Effector memory CD4-positive, alpha-beta T cell (primary cell): ENCODE measurements around the gene GMFB.
"Not testable (repeated sequence)": the region's sequence is repeated elsewhere in the genome, so short reads cannot be mapped to it uniquely, and the experiment has no call there.

ENCODE experiments used
- DNase-seq, 3 donors: peaks; one replicate each; pipeline ENCODE4 v3.0.0-alpha.2; 2020
- H3K27ac ChIP-seq: 2 replicates; pipeline ENCODE4 v1.7.0; 2013; ENCODE audit warnings: mild to moderate bottlenecking, low read length, moderate library complexity; ENCODE audit not compliant: insufficient read depth, poor library complexity, severe bottlenecking
- H3K27me3 ChIP-seq: replicated peaks from 2 replicates; pipeline ENCODE4 v1.7.0; 2013; ENCODE audit warnings: mild to moderate bottlenecking, low read length; ENCODE audit not compliant: insufficient read depth, control insufficient read depth, poor library complexity, severe bottlenecking
- H3K36me3 ChIP-seq: 2 replicates; pipeline ENCODE4 v1.7.0; 2013; ENCODE audit warnings: mild to moderate bottlenecking, low read length, moderate library complexity; ENCODE audit not compliant: control insufficient read depth, insufficient read depth
- H3K4me1 ChIP-seq: 2 replicates; pipeline ENCODE4 v1.7.0; 2013; ENCODE audit warnings: low read length, mild to moderate bottlenecking; ENCODE audit not compliant: control insufficient read depth, insufficient read depth, poor library complexity, severe bottlenecking
- H3K4me3 ChIP-seq: 2 replicates; pipeline ENCODE4 v1.7.0; 2013; ENCODE audit warnings: low read length, low read depth, mild to moderate bottlenecking; ENCODE audit not compliant: insufficient read depth, poor library complexity, severe bottlenecking
- H3K9me3 ChIP-seq: 2 replicates; pipeline ENCODE4 v1.7.0; 2013; ENCODE audit warnings: mild to moderate bottlenecking, low read length, moderate library complexity; ENCODE audit not compliant: control insufficient read depth

Gene GMFB

DNA sequence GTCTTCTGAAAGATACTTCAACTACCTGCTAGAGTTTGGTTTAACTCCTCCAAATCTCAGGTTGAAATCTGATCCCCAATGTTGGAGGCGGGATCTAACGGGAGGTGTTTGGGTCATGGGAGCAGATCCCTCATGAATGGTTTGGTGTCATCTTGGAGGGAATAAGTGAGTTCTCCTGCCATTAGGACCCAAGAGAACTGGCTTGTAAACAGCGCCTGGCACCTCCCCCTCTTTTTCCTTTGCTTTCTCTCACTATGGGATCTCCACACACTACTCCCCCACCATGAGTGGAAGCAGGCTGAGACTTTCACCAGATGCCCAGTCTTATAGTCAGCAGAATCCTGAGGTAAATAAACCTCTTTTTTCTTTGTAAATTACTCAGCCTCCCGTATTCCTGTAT, 50.1 kb downstream of the GMFB start:
- no peak overlapping the region for H3K27ac ChIP-seq
- H3K4me1 ChIP-seq: peaks cover 9% of the 10 kb centered on the region
- no peaks in the 10 kb centered on the region for H3K9me3 ChIP-seq
- DNase-seq: no peak
- no peak overlapping the region for H3K4me3 ChIP-seq
- H3K27me3 ChIP-seq: no peaks in the 10 kb centered on the region
- H3K36me3 ChIP-seq: no peaks in the 10 kb centered on the region

DNA sequence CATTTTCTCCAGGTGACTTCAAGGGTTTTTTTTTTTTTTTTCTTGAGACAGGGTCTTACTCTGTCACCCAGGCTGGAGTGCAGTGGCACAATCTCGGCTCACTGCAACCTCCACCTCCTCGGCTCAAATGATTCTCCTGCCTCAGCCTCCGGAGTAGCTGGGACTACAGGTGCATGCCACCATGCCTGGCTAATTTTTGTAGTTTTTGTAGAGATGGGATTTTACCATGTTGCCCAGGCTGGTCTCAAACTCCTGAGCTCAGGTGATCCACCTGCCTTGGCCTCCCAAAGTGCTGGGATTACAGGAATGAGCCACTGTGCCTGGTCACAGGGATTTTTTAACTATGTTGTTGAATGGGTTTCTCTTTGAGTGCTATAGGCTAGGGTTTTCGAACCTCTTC, 50.8 kb downstream of the GMFB start:
- H3K36me3 ChIP-seq, H3K4me1 ChIP-seq: not testable (repeated sequence)

DNA sequence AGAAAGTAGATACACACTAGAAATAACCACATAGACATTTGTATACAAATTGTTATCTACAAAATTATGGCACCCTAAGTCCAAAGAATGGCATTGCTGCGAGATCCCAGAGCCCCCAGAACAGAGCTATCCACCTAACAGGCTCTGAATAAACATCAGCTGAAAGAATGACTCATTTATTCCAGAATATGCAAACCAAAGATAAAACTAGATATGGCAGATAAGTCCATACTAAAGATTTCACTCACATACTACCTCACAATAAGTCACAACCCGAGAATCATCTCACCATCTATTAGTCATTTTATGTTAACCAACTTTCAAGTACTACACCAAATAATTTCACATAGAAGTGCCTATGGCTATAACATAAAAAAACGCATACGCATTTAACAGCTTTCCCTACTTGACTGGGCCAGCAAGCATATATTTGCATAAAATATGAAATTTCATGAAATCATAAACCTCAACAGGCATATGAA, 53.2 kb downstream of the GMFB start:
- DNase-seq: no peak
- peaks cover 9% of the 10 kb centered on the region for H3K4me1 ChIP-seq
- no peaks in the 10 kb centered on the region for H3K27me3 ChIP-seq
- peaks cover 4% of the 10 kb centered on the region for H3K36me3 ChIP-seq
- H3K27ac ChIP-seq: no peak overlapping the region
- no peak overlapping the region for H3K4me3 ChIP-seq
- no peaks in the 10 kb centered on the region for H3K9me3 ChIP-seq

More for the DNA sequence above, 50.8 kb downstream of the GMFB start:
- H3K9me3 ChIP-seq, DNase-seq, H3K27ac ChIP-seq, H3K27me3 ChIP-seq, H3K4me3 ChIP-seq: not testable (repeated sequence)

DNA sequence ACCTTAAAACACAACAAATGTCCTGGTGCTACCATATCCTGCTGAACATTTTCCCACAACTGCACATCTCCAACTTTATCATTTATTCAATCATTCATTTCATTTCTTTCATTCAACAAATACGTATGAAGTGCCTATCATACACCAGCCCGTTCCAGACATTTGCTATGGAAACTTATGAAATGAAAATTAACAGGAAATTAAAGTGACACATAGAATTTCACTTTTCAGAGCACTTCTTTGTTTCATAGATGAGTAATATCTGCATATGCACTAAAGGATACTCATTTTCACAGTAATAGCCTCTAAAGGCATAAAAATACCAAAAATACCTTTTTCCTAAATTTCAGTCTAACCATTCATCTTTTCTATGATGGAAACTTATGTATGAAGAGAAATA, 60.3 kb downstream of the GMFB start:
- Histone ChIP-seq H3K4me1 (no peaks in the 10 kb centered on the region), H3K27ac (no peak overlapping the region), H3K27me3 (no peaks in the 10 kb centered on the region), H3K9me3 (no peaks in the 10 kb centered on the region), H3K36me3 (peaks cover 31% of the 10 kb centered on the region), H3K4me3 (no peak overlapping the region)
- DNase-seq: no peak

DNA sequence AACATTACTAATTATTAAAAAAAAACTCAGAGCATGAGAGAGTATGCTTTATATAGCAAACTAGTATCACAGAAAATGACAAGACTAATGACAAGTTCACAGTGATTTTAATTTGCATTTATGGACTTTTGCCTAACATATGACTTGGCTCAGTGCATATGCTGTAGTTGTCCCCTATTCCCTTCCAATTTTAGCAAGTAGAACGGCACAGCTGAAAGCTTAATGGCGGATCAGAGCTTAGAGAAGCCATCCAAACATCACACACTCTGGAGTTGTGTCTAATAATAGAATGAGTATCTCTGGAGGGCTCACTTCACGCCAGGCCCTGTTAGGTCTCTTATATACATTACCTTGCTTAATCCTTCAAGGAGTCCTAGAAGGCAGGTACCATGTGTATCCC, 60.9 kb downstream of the GMFB start:
- H3K36me3 ChIP-seq: peaks cover 31% of the 10 kb centered on the region
- no peak for DNase-seq
- H3K27ac ChIP-seq: no peak overlapping the region
- no peaks in the 10 kb centered on the region for H3K9me3 ChIP-seq
- H3K27me3 ChIP-seq: no peaks in the 10 kb centered on the region
- H3K4me1 ChIP-seq: no peaks in the 10 kb centered on the region
- H3K4me3 ChIP-seq: no peak overlapping the region

DNA sequence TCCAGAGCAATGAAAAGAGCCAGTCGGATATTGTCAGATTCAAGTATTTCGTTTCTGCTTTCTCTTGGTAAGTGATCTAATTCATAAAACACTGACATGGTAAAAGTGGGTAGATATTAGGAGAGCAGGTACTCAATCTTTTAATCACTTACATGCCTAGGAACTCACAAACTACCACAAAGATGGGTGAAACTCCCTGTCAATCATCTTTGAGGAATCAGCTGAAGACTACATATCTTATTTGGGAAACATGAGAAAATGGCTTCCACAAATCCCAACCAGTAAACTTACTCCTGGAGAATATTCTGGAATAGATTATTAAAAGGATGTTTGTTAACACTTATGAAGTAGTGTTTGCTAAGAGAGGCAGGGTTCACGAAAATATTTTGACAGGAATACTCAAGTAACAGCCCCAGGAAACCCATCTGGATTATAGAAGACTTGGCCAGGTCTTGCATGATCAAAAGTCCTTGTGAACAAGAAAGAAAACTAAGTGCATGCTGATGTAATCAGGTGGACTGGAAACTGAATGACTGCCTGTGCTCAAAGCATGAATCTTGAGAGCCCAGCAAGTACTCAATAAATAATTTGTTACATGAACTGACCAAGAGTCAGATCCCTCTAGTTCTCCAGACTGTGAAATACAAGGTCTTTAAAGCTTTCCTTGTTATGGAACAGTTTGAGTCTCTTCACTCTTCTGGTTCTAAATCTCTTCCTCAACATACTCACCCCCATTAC, 63.1 kb downstream of the GMFB start:
- no peak overlapping the region for H3K27ac ChIP-seq
- no peak overlapping the region for H3K4me3 ChIP-seq
- peaks cover 28% of the 10 kb centered on the region for H3K36me3 ChIP-seq
- no peaks in the 10 kb centered on the region for H3K9me3 ChIP-seq
- no peaks in the 10 kb centered on the region for H3K27me3 ChIP-seq
- no peak for DNase-seq
- no peaks in the 10 kb centered on the region for H3K4me1 ChIP-seq

DNA sequence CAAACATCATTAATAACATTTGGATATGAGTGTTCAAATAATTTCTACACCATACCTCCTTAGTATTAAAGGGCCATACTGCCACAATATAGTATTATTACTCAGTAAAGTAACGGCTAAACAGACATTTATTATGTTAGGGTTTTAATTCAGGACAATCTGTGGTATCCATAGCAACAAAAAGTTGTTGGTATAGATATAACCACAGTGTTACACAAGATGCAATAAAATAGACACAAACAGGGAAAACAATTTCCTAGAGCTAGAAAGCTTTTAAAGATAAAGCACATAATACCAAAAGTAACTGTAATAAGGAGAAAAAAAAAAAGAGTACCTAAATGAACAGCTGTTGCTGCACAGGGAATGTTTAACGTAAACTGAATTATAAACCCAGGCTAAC, 63.7 kb downstream of the GMFB start:
- Histone ChIP-seq H3K4me3 (no peak overlapping the region), H3K36me3 (peaks cover 25% of the 10 kb centered on the region), H3K27me3 (no peaks in the 10 kb centered on the region), H3K27ac (no peak overlapping the region), H3K4me1 (no peaks in the 10 kb centered on the region), H3K9me3 (no peaks in the 10 kb centered on the region)
- DNase-seq: no peak
